ENCODE measurements around the gene LRRFIP1. TPM values are rescaled to one million over a fixed set of nuclear protein-coding genes. Genes with fewer than 3 reads are reported as not detected.

Gene LRRFIP1
- total and polyA plus RNA-seq, 9 donors: 27.4 to 71.1 (median 56.1) TPM

DNA sequence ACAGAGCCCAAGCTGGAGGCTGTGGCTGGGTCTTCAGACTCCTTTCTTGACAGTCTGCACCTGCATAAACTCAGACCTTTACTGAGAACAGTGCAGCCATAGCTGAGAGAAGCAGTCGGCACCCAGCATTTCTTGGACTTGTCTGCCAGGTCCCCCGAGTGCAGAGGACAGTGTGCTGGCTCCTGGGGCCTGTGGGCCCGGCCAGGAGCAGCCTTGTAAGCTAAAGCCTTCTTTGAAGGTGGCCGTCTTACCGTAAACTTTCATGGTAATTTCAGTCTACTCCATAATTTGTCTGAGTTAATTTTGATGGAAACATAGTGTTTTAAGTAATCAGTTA, 70.9 kb downstream of the LRRFIP1 start:
- 48 to 74% (median 66%) methylated on average over 5 of the region's 5 CpGs for WGBS, 3 donors
- no peak overlapping the region for H3K27ac ChIP-seq
- no peaks in the 10 kb centered on the region for H3K9me3 ChIP-seq
- intact Hi-C loops (cut with DNase I): no loop called here
- TF ChIP-seq, protein P1, sequence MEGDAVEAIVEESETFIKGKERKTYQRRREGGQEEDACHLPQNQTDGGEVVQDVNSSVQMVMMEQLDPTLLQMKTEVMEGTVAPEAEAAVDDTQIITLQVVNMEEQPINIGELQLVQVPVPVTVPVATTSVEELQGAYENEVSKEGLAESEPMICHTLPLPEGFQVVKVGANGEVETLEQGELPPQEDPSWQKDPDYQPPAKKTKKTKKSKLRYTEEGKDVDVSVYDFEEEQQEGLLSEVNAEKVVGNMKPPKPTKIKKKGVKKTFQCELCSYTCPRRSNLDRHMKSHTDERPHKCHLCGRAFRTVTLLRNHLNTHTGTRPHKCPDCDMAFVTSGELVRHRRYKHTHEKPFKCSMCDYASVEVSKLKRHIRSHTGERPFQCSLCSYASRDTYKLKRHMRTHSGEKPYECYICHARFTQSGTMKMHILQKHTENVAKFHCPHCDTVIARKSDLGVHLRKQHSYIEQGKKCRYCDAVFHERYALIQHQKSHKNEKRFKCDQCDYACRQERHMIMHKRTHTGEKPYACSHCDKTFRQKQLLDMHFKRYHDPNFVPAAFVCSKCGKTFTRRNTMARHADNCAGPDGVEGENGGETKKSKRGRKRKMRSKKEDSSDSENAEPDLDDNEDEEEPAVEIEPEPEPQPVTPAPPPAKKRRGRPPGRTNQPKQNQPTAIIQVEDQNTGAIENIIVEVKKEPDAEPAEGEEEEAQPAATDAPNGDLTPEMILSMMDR (IDR thresholded peaks at IDR 0.05): no peak
- no peak for TF ChIP-seq EP300 (IDR thresholded peaks at IDR 0.05)
- no peak for TF ChIP-seq POLR2A (IDR thresholded peaks at IDR 0.05)
- H3K27me3 ChIP-seq: no peaks in the 10 kb centered on the region
- H3K36me3 ChIP-seq: no peaks in the 10 kb centered on the region
- no peak overlapping the region for H3K4me3 ChIP-seq
- DNase-seq: peak in 1 of 5 donors; percentile 7
- peaks cover 19% of the 10 kb centered on the region for H3K4me1 ChIP-seq (ENCODE audit: insufficient read depth)

DNA sequence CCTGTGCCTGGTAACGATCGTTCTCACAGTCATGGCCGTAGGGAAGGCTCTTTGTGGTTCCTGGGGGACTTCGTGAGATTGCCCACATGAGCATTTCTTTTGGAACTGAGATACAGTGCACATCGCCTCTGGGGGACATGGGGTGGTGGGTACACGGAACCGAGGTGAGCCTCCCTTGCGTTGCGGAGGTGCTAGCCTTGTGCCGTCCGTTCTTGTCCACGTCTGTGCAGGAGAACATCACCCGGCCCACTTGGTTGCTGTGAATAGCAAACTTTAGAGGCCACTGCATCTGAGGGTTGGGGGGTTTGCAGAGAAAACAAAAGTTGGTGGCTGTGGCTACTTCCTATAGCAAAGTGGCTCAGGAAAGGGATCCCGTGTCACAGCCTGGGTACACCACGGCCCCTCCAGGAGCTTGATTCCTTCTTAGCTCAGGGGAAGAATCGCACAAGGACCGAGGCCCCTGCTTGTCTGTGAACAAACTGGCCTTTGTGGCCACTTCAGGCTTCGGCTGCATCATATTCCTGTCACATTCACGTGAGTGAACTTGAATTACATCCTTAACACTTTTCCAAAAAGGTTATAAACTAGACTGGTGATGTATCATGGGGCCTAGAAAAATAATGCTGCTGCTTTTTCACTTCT, 72.6 kb downstream of the LRRFIP1 start:
- Histone ChIP-seq H3K4me3 (no peak overlapping the region), H3K4me1 (ENCODE audit: insufficient read depth) (peaks cover 23% of the 10 kb centered on the region)

DNA sequence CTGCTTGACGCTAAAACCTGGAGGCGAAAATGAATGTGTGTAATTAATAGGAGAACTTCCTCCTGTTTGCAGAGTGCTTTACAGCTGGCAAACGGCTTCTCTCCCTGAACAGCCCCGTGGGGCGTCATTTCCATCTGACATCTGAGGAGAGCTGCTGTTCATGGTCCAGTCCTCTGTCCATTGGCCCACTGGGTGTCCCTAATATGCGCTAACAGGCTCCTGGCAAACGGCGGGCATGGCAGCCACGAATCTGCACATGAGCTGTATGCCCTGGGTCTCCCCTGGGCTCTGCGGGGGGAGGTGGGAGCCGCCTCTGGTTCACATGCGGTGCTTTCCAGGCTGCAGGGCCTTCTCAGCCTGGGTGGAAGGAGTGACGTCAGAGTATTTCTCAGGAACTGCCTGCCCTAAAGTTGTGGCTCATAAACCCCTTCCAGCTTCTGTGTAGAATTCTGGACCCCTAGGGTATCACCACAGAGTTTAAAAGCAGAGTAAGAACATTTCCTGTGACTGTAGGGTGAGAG, 73.2 kb downstream of the LRRFIP1 start:
- DNase-seq: no peak
- intact Hi-C loops (cut with DNase I): no loop called here
- 66 to 84% (median 71%) methylated on average over 13 of the region's 13 CpGs for WGBS, 3 donors

More for the DNA sequence above, 72.6 kb downstream of the LRRFIP1 start:
- intact Hi-C loops (cut with DNase I): no loop called here
- H3K9me3 ChIP-seq: no peaks in the 10 kb centered on the region
- DNase-seq: no peak
- no peak overlapping the region for H3K27ac ChIP-seq
- H3K27me3 ChIP-seq: no peaks in the 10 kb centered on the region
- WGBS, 3 donors: 89 to 93% (median 90%) methylated on average over 19 of the region's 19 CpGs
- H3K36me3 ChIP-seq: no peaks in the 10 kb centered on the region
- TF ChIP-seq EP300 (IDR thresholded peaks at IDR 0.05) (no peak), POLR2A (IDR thresholded peaks at IDR 0.05) (no peak)
- TF ChIP-seq, protein P1 (IDR thresholded peaks at IDR 0.05): no peak

DNA sequence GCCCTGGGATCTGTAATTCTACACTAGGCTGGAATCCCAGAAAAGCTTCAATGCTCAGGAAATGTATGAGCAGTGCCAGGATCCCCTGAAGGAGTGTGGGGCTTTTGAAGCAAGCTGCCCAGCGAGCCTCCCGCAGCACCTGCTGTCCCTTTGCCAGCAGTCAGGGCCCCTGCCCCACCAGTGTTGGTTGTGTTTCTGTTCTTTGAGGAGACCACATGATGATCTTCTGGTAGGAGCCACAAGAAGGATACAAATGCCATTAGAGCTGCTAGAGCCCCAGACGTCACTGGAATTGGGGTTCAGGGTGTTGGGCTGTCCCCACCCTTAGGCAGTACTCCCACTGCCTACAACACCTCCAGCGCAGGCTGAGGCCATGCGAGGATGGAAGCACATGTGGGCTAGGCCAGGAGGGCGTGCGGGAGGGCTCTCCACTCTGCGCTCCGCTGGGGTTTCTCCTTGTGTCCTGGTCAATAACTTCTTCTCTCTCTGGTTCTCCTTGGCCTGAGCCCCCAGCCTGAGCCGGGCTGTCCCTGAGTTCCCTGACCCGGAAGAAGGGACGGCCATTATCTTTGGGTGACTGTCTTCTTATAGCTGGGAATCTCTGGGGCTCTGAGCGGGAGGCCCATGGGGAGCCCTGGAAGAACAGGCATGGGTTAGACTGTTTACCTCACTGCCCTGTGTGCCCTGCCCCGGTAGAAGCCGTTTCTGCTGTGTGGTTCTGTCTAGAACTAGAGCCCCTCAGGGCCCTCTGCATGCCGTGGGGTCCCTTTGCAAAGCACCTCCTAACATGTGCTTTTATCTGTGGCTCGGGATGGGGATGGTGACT, 73.9 kb downstream of the LRRFIP1 start:
- H3K36me3 ChIP-seq: no peaks in the 10 kb centered on the region
- WGBS, 3 donors: 82 to 92% (median 91%) methylated on average over 17 of the region's 17 CpGs
- intact Hi-C loops (cut with DNase I): no loop called here

More for the DNA sequence above, 73.2 kb downstream of the LRRFIP1 start:
- Histone ChIP-seq H3K4me1 (ENCODE audit: insufficient read depth) (peaks cover 23% of the 10 kb centered on the region), H3K27ac (peak overlapping the region in 1 of 2 donors; percentile 69), H3K27me3 (no peaks in the 10 kb centered on the region), H3K4me3 (no peak overlapping the region), H3K36me3 (no peaks in the 10 kb centered on the region), H3K9me3 (no peaks in the 10 kb centered on the region)
- TF ChIP-seq, protein P1 (IDR thresholded peaks at IDR 0.05): no peak
- TF ChIP-seq EP300 (IDR thresholded peaks at IDR 0.05) (no peak), POLR2A (IDR thresholded peaks at IDR 0.05) (no peak)

More for the DNA sequence above, 73.9 kb downstream of the LRRFIP1 start:
- H3K4me3 ChIP-seq: no peak overlapping the region
- no peaks in the 10 kb centered on the region for H3K9me3 ChIP-seq
- H3K4me1 ChIP-seq (ENCODE audit: insufficient read depth): peaks cover 25% of the 10 kb centered on the region
- TF ChIP-seq, protein P1 (IDR thresholded peaks at IDR 0.05): no peak
- TF ChIP-seq POLR2A (IDR thresholded peaks at IDR 0.05): no peak
- no peak for TF ChIP-seq EP300 (IDR thresholded peaks at IDR 0.05)
- no peaks in the 10 kb centered on the region for H3K27me3 ChIP-seq
- no peak for DNase-seq
- H3K27ac ChIP-seq: peak overlapping the region in 1 of 2 donors; percentile 69

All from ovary (tissue), 9 donors.